GM18951 (cell line): ENCODE measurements around the gene DEFB116.
"Not testable (repeated sequence)": the region's sequence is repeated elsewhere in the genome, so short reads cannot be mapped to it uniquely, and the experiment has no call there.

ENCODE experiments used
- POLR2A ChIP-seq: IDR thresholded peaks from 4 replicates; pipeline ENCODE4 v1.6.1; 2011; ENCODE audit warnings: mild to moderate bottlenecking; ENCODE audit not compliant: insufficient read length, insufficient read depth; ENCODE audit errors: extremely low read depth
- in situ Hi-C: fragments of 300-500 bp; cut with MboI; formaldehyde crosslinking; loops from one replicate; pipeline ENCODE4 v1.12.0; 2022; ENCODE audit warnings: low sequenced_read_pairs, mixed read lengths, inconsistent platforms; ENCODE audit not compliant: unreplicated experiment

DEFB116 gene, protein sequence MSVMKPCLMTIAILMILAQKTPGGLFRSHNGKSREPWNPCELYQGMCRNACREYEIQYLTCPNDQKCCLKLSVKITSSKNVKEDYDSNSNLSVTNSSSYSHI

DNA sequence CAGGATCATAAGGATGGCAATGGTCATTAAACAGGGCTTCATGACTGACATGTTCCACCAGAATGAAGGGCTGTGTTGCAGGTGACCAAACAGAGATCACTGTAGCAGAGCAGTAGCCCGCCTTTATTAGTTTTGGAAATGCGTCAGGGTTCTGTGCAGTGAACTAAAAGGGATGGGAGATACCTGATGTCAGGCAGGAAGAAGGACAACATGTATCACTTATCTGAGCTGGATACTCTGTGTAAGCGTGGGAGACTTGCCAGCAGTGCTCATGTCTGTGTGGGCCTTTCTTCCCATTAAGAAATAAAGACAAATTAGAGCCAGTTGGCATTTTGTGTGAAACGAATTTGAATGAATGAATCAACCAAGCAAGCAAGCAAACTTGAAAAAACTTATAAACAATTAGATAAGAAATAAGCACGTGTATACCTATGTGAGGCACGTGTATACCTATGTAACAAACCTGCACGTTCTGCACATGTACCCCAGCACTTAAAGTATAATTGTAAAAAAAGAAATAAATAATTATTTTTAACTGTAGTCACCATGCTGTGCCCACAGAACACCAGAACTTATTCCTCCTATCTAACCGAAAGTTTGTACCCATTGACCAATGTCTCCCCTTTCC, at the start of gene DEFB116:
Gene DEFB116, minus strand, starts transcription at position 51 of the 628 bp plus-strand sequence. Its CDS starts 0 bp downstream, at position 51.
- no peak for TF ChIP-seq POLR2A
- in situ Hi-C loops = no loop called here

DNA sequence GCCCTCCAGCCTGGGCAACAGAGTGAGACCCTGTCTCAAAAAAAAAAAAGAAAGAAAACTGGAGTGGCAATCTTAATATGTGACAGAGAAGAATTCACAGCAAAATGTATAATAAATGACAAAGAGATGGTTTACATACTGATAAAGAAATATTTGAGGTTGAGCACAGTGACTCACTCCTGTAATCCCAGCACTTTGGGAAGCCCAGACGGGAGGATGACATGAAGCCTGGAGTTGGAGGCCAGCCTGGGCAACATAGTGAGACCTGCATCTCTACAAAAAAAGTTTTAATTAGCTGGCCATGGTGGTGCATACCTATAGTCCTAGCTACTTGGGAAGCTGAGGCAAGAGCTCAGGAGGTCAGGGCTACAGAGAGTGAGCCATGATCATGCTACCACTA, 47.6 kb upstream of the DEFB116 start:
- in situ Hi-C loops = no loop called here
- TF ChIP-seq POLR2A = no peak

DNA sequence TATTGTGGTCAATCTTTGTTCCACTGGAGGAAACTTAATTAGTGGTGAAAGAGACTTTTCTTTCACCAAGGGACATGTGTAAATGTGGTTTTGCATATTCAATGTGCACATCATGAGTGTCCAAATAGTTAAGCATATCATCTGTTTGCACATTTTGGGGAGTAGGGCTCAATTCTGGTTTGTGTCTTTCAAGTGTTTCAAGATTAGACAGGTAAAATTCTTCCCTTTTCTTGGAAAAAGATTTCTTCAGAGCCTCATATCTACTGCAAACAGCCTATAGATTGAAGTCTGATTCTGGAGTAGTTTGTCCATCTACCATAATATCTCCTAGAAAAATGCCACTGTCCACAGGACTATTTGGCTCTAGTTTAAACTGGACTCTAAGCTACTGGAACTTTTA, 33.1 kb upstream of the DEFB116 start:
- in situ Hi-C loops = no loop called here
- TF ChIP-seq POLR2A = no peak

DNA sequence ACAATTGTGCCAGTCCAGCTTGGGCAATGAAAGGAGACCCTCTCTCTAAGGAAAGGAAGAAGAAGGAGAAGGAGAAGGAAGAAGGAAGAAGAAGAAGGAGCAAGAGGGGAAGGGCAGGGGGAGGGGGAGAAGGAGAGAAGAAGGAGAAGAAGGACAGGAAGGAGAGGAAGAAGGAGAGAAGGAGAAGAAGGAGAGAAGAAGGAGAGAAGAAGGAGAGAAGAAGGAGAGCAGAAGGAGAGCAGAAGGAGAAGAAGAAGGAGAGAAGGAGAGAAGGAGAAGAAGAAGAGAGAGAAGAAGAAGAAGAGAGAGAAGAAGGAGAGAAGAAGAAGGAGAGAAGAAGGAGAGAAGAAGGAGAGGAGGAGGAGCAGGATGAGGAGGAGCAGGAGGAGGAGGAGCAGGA, 22.5 kb upstream of the DEFB116 start:
- no peak for TF ChIP-seq POLR2A
- in situ Hi-C loops = no loop called here

DNA sequence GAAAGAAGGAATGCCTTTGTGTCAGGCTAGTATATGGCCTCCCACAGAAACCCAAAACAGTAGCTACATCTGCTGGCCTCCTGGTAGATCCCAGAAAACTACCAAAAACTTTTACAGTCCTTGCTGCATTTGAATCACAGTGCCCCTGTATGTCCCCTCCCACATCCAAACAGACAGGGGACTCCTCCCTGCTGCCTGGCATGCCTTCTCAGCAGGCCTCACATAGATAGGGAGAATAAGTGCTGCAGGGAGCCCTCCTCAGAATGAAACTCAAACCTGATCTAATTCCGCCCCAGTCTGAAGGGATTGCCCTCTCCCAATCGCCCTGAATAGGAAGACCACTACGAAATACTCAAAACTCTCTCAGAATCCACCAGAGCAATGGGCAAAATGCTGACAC, 14.1 kb upstream of the DEFB116 start:
- no peak for TF ChIP-seq POLR2A
- in situ Hi-C loops = no loop called here

DNA sequence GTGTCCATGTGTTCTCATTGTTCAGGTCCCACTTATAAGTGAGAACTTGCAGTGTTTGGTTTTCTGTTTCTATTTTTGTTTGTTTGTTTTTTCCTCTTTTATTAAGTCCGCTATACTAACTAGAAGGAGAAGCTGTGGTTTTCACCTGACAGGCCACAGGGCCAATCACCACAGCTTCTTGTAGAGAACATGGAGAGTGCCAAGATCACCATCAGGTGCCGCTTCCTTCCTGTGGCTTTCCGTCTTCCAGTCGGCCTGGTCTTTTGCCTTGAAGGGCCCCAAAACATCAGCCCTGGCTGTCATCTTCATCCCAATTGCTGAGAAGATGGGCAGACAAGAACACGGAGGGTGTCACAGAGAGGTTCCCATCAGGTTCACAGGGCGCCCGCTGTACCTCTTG, 23.4 kb downstream of the DEFB116 start:
- in situ Hi-C loops = not testable (repeated sequence)

DNA sequence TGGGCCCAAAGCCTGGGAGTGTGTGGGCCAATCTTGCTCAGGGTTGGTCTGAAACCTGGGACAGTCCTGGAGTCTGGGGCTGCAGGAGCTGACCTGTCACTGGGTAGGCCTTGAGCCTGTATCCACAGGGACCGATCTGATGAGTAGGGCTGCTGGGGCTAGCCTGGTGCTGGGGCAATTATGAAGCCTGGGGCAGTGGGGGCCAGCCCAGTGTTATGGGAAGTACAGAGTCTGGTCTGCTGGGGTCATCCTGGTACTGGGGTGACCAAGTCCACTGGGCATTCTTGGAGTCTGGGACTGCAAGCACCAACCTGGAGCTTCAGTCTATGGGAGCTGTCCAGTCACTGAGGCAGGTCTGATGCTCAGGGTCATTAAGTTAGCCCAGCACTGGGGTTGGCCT, 30.2 kb downstream of the DEFB116 start:
- in situ Hi-C loops = no loop called here
- TF ChIP-seq POLR2A = no peak

DNA sequence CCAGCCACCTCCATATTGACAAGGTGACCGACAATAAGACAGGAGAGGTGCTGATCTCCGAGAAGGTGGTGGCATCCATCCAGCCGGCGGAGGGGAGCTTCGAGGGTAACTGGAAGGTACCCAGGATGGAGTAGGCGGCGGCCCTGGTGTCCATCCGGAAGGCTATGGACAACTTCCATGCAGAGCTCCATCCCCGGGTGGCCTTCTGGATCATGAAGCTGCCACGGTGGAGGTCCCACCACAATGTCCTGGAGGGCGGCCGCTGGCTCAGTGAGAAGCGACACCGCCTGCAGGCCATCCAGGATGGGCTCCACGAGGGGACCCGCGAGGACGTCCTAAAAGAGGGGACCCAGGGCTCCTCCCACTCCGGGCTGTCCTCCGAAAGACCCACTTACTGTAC, 33.9 kb downstream of the DEFB116 start:
- no peak for TF ChIP-seq POLR2A
- in situ Hi-C loops = no loop called here

DNA sequence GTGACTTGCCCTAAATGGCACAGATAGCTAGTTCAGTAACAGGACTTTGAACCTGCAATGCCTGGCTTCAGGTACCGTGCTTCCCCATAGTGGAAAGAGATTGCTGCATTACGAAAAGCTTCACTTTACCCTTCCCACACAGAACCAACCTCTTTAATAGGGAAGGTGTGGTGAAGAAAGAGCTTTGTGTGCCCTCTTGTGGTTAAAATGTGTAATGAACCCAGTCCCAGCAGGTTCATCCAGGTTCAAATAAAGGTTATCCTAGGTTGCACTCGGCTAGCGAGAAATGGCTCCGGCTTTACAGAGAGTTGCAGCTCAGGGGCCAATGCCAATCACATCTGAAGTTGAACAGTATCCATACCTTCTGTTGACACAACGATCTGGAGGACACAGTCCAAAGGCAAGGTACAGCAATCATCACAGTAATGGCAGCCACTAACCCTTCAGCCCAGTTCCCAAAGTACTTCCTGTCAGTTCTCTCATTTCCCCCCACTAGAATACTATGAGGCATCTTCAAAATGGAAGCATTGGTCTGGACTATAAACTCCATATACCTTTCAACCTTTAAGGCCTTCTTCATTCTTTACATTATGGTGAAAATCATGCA, 48.0 kb downstream of the DEFB116 start:
- TF ChIP-seq POLR2A = no peak

DNA sequence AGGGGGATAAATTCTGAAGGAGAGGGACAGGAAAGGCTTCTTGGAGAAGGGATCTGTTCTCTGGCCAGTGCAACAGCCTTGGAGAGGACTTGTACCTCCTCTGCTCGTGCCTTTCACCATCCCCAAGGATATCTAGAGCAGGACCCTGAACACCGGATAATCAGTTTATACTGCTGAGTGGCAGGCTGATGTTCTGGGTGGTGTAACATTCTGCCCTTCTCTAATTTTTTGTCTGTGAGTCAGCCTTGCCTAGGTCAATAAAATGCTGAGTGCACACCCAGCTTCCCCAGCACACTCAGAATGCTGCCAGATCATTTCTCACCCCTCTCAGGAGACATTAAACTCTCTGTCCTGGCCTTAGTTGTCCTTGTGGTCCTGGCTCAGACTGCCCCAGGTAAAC, 51.0 kb downstream of the DEFB116 start, which contains the start of gene DEFB115:
Gene DEFB115, plus strand, starts transcription at position 301 of the 400 bp plus-strand sequence. Its CDS starts 0 bp downstream, at position 301.
- in situ Hi-C loops = no loop called here
- no peak for TF ChIP-seq POLR2A

More for the DNA sequence above, 48.0 kb downstream of the DEFB116 start:
- in situ Hi-C loops = no loop called here

DNA sequence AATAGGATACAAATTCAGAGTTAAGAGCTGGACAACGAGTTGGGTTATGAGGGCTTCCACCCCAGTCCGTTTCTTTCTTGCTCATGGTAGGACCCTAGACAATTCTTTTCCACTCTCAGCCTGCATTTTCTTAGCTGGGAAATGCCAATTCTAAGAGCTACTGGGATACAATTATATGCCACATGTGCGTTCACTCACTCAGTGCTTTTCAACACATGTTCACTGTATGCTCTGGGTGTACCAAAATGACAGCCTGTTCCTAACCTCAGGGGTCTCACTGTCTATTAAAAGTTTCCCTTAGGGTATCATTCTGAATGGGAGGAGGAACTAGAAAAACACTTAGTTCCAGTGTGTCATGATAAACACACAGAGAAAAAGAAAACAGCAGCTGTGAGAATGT, 51.4 kb downstream of the DEFB116 start:
- no peak for TF ChIP-seq POLR2A
- in situ Hi-C loops = no loop called here
